K562 (cell line): ENCODE results near the gene MAML3. TPM values are rescaled to one million over a fixed set of nuclear protein-coding genes. Genes with fewer than 3 reads are reported as not detected.

Source experiments
- ATAC-seq: fragments of 200-7000 bp; cut with Tn5 transposase; 3 replicates; pipeline ENCODE4 v1.9.1; 2020; ENCODE audit warnings: moderate library complexity
- BruUV-seq: library from RNA; stranded (reverse); fragments of 400-500 nt; replicated peaks from 2 replicates; lab custom pipeline; 2021; lab: Mats Ljungman, UMichigan
- CTCF ChIA-PET: fragments of 300-600 bp; formaldehyde crosslinking; extraction: SDS; loops from one replicate; lab custom pipeline; 2021; ENCODE audit warnings: low intra/inter-chr PET ratio; lab: Yijun Ruan, JAX
- POLR2A ChIA-PET: fragments of 300-600, 350-650 bp; sonication (Branson Sonifier 250); formaldehyde crosslinking; extraction: SDS; loops from one replicate; lab custom pipeline; 2021; ENCODE audit warnings: antibody characterized with exemption, inconsistent platforms; lab: Yijun Ruan, JAX
- DNase-seq, 4 experiments: peaks; one replicate each; pipeline versions ENCODE4 v3.0.0 to v3.0.0-alpha.2; 2011 to 2018; ENCODE audit warnings: low spot score in 3 of 4, mixed read lengths in 3 of 4; ENCODE audit errors: extremely low read depth in 1 of 4
- FAIRE-seq: peaks from 2 replicates; lab custom pipeline; 2011; peaks lifted over from hg19 to GRCh38; lab: Jason Lieb, UNC
- H2AFZ ChIP-seq: 2 replicates; pipeline ENCODE4 v1.6.0; 2011; ENCODE audit warnings: low read depth, low read length, control low read depth, inconsistent platforms
- H3K27ac ChIP-seq: fragments of 200-600 bp; 3 replicates; pipeline ENCODE4 v1.8.0; 2011; ENCODE audit warnings: low read depth, mild to moderate bottlenecking, control low read depth, inconsistent platforms, low read length, moderate library complexity, mixed read lengths; ENCODE audit errors: extremely low read depth
- H3K27me3 ChIP-seq, 2 experiments: fragments of 300-600 bp in 1 of 2; 2 replicates in 1 of 2; 3 replicates in 1 of 2; pipeline versions ENCODE4 v1.6.0 to v1.8.0; 2011; ENCODE audit warnings: inconsistent platforms in 2 of 2, low read length in 2 of 2, mild to moderate bottlenecking in 1 of 2, mixed read lengths in 1 of 2, moderate library complexity in 1 of 2; ENCODE audit not compliant: control insufficient read depth in 2 of 2, insufficient read depth in 2 of 2
- H3K36me3 ChIP-seq: fragments of 300-600 bp; 3 replicates; pipeline ENCODE4 v1.8.0; 2011; ENCODE audit warnings: mild to moderate bottlenecking, low read length, inconsistent platforms; ENCODE audit not compliant: control insufficient read depth, insufficient read depth
- H3K4me1 ChIP-seq, 2 experiments: fragments of 200-600 bp in 1 of 2; replicated peaks in 1 of 2; 2 replicates in 1 of 2; 3 replicates in 1 of 2; pipeline versions ENCODE4 v1.5.1 to v1.8.0; 2011; ENCODE audit warnings: inconsistent platforms in 2 of 2, low read length in 2 of 2, mild to moderate bottlenecking in 1 of 2, mixed read lengths in 1 of 2, moderate library complexity in 1 of 2; ENCODE audit not compliant: control insufficient read depth in 2 of 2, insufficient read depth in 2 of 2
- H3K4me2 ChIP-seq: 2 replicates; pipeline ENCODE4 v1.6.1; 2011; ENCODE audit warnings: low read length, control low read depth, inconsistent platforms, mixed read lengths; ENCODE audit not compliant: insufficient read depth
- H3K4me3 ChIP-seq: fragments of 200-600 bp; sonication (generic), shearing (Covaris generic); 2 replicates; pipeline ENCODE4 v1.5.1; 2016; ENCODE audit warnings: control low read depth, inconsistent platforms
- H3K79me2 ChIP-seq: fragments of 200-600 bp; 3 replicates; pipeline ENCODE4 v1.8.0; 2011; ENCODE audit warnings: low read length, inconsistent platforms; ENCODE audit not compliant: control insufficient read depth, insufficient read depth
- H3K9ac ChIP-seq, 2 experiments: 2 replicates each; pipeline versions ENCODE4 v1.6.0 to v1.6.1; 2011; ENCODE audit warnings: low read depth in 2 of 2, low read length in 2 of 2, control low read depth in 1 of 2, inconsistent platforms in 1 of 2, mild to moderate bottlenecking in 1 of 2, mixed read lengths in 1 of 2; ENCODE audit not compliant: insufficient read depth in 1 of 2
- H3K9me1 ChIP-seq: one replicate; pipeline ENCODE4 v1.6.0; 2011; ENCODE audit warnings: inconsistent platforms, mild to moderate bottlenecking, low read length, moderate library complexity; ENCODE audit not compliant: control insufficient read depth, insufficient read depth
- H3K9me3 ChIP-seq: replicated peaks from 2 replicates; pipeline ENCODE4 v1.5.1; 2011; ENCODE audit warnings: low read depth, low read length, inconsistent platforms; ENCODE audit not compliant: control insufficient read depth, insufficient read depth
- H4K20me1 ChIP-seq: replicated peaks from 2 replicates; pipeline ENCODE4 v1.6.1; 2011; ENCODE audit warnings: low read length, inconsistent platforms, mixed read lengths; ENCODE audit not compliant: control insufficient read depth, insufficient read depth
- BRF1 ChIP-seq: IDR thresholded peaks from 3 replicates; pipeline ENCODE4 v1.6.1; 2011; ENCODE audit warnings: borderline replicate concordance, mild to moderate bottlenecking; ENCODE audit not compliant: insufficient read length; ENCODE audit errors: extremely low read depth
- CTCF ChIP-seq, 3 experiments: IDR thresholded peaks in 2 of 3; conservative IDR thresholded peaks in 1 of 3; 2 replicates each; pipeline ENCODE4 v1.5.1; 2011 to 2012; ENCODE audit warnings: low read length in 3 of 3, mild to moderate bottlenecking in 3 of 3, control low read depth in 2 of 3, improper control_type of control experiment in 1 of 3, inconsistent platforms in 1 of 3, low read depth in 1 of 3, mixed read lengths in 1 of 3, moderate library complexity in 1 of 3; ENCODE audit not compliant: insufficient read depth in 2 of 3
- NEUROD1 ChIP-seq: fragments of 150-350 bp; IDR thresholded peaks from 2 replicates; pipeline ENCODE4 v1.6.1; 2014; ENCODE audit warnings: borderline replicate concordance, low read length, low read depth; ENCODE audit not compliant: partially characterized antibody
- NFRKB ChIP-seq: fragments of 450-650 bp; IDR thresholded peaks from 2 replicates; pipeline ENCODE4 v1.6.1; 2016; ENCODE audit warnings: low read depth
- PBX2 ChIP-seq, 2 experiments: IDR thresholded peaks in 1 of 2; conservative IDR thresholded peaks in 1 of 2; 2 replicates each; pipeline ENCODE4 v1.6.1; 2016; ENCODE audit warnings: low read depth in 2 of 2, mild to moderate bottlenecking in 1 of 2, missing compliant biosample characterization in 1 of 2, missing genetic modification characterization in 1 of 2, moderate library complexity in 1 of 2
- PRDM10 ChIP-seq: fragments of 450-650 bp; IDR thresholded peaks from 2 replicates; pipeline ENCODE4 v1.6.1; 2018; ENCODE audit not compliant: partially characterized antibody
- PREB ChIP-seq: sonication (generic); formaldehyde crosslinking; IDR thresholded peaks from 2 replicates; pipeline ENCODE4 v1.8.1; 2023; ENCODE audit warnings: mild to moderate bottlenecking, missing genetic modification reagents
- SAFB ChIP-seq: fragments of 200-400 bp; formaldehyde crosslinking; IDR thresholded peaks from 2 replicates; pipeline ENCODE4 v1.6.1; 2017; ENCODE audit warnings: low read depth, low read length, borderline replicate concordance
- SMARCA5 ChIP-seq: fragments of 450-650 bp; IDR thresholded peaks from 2 replicates; pipeline ENCODE4 v1.6.1; 2016
- SMC3 ChIP-seq: conservative IDR thresholded peaks from 2 replicates; pipeline ENCODE4 v1.6.1; 2011; ENCODE audit warnings: low read depth, low read length, improper control_type of control experiment; ENCODE audit not compliant: insufficient read depth
- ZEB2 ChIP-seq: fragments of 450-650 bp; IDR thresholded peaks from 2 replicates; pipeline ENCODE4 v1.6.1; 2016
- WGBS: fragments of 100-300 bp; shearing (Covaris generic); methylation state at CpG from one replicate; pipeline ENCODE4 v1.1.6; 2016; ENCODE audit warnings: low coverage, mixed read lengths; ENCODE audit not compliant: insufficient coverage; ENCODE audit errors: missing lambda C conversion rate; 5-methylcytosine and 5-hydroxymethylcytosine counted together
- in situ Hi-C: fragments of 300-500 bp; cut with MboI; formaldehyde crosslinking; loops from 4 replicates; pipeline ENCODE4 v1.15.0; 2018; ENCODE audit warnings: inconsistent platforms, mixed read lengths
- intact Hi-C: fragments of 100-400 bp; cut with micrococcal nuclease; formaldehyde crosslinking; loops from 2 replicates; pipeline ENCODE4 v1.14.2; 2022
- polyA plus RNA-seq, 8 experiments: library from polyadenylated mRNA; depleted of rRNA in 4 of 8; stranded (reverse) in 5 of 8; unstranded in 3 of 8; fragments of >200 nt; fragmentation: Nextera tagmentation in 2 of 8; fragmentation: Illumina TruSeq in 1 of 8; extraction: Ambion mirVana in 2 of 8; extraction: Trizol in 1 of 8; gene quantifications; 2 replicates each; pipeline versions ENCODE4 v1.2.1 to v1.2.3, GENCODE V29; 2011 to 2014; ENCODE audit warnings: inconsistent platforms in 1 of 8, missing spikeins in 1 of 8
- total RNA-seq, 7 experiments: library from RNA; depleted of rRNA in 6 of 7; stranded (reverse); fragments of >200 nt in 6 of 7; fragmentation: Illumina TruSeq in 2 of 7; extraction: Trizol in 2 of 7; gene quantifications; 2 replicates each; pipeline versions ENCODE4 v1.2.1 to v1.2.3, GENCODE V29; 2011 to 2021; ENCODE audit warnings: low replicate concordance in 1 of 7

The MAML3 gene
- total and polyA plus RNA-seq, 9 of the 15 experiments (the other 6 are each of a cell fraction or from before 2014, with no cell fraction given) = 0.01 to 0.55 (median 0.25) TPM

GRCh38 chr4:140031706-140032105 is 122.3 kb downstream of the MAML3 start (continued):
- TF ChIP-seq PREB = no peak
- TF ChIP-seq, all 486 proteins: peak for 0

- Histone ChIP-seq H3K4me1 (no peaks in the 10 kb centered on the region), H3K9me1 (no peaks in the 10 kb centered on the region), H3K27me3 (peaks cover 5 to 7% of the 10 kb centered on the region in 2 experiments; a peak in 3 of 5 replicates), H3K9ac (no peak overlapping the region), H3K36me3 (no peaks in the 10 kb centered on the region), H3K79me2 (no peaks in the 10 kb centered on the region), H2AFZ (no peak overlapping the region), H3K27ac (no peak overlapping the region), H4K20me1 (no peaks in the 10 kb centered on the region), H3K4me3 (no peak overlapping the region), H3K9me3 (no peaks in the 10 kb centered on the region), H3K4me2 (no peak overlapping the region)
- no peak for ATAC-seq
- intact Hi-C loops = no loop called here
- no peak for FAIRE-seq
- in situ Hi-C loops = loop anchor here (10.0 kb wide), 1 partner anchor 224 kb away; no protein-coding TSS in a partner anchor
- WGBS = under 1% methylated on average over 6 of the region's 6 CpGs
- ChIA-PET POLR2A (no interaction called here), CTCF (no interaction called here)
- DNase-seq = no peak
- BruUV-seq = no TSS peak
- no peak for TF ChIP-seq NFRKB
- TF ChIP-seq BRF1 = no peak
- TF ChIP-seq PRDM10 = no peak
- no peak for TF ChIP-seq SMC3
- no peak for TF ChIP-seq SAFB
- no peak for TF ChIP-seq NEUROD1
- TF ChIP-seq ZEB2 = no peak
- TF ChIP-seq SMARCA5 = no peak
- TF ChIP-seq PBX2 (CRISPR knock-in tag; IDR thresholded peaks at IDR 0.05; ENCODE audit: low read depth) = no peak
- TF ChIP-seq PBX2 (tag; conservative IDR thresholded peaks at IDR 0.05; ENCODE audit: low read depth) = no peak
- no peak for TF ChIP-seq CTCF (IDR thresholded peaks at IDR 0.05 in 2 of 3, conservative IDR thresholded peaks at IDR 0.05 in 1 of 3; ENCODE audit: insufficient read depth in 2 of 3, low read depth in 1 of 3, low read length in 3 of 3)
Observed at GRCh38 chr4:140031061-140031460, 122.9 kb downstream of the MAML3 start.
